ENCODE data around the gene NR1D1. TPM values are rescaled to one million over a fixed set of nuclear protein-coding genes. Genes with fewer than 3 reads are reported as not detected.

NR1D1 gene
- polyA plus RNA-seq, 1 of the 3 experiments (the other 2 are of a cell fraction), result 6.5 TPM

GRCh38 chr17:40062329-40063186 lies 37.8 kb downstream of the NR1D1 start, which contains the start of gene THRA:
TSS of gene THRA (plus strand) at chr17:40062965. CDS start at chr17:40074489, 11,524 bp downstream.
- H3K4me2 ChIP-seq, result peak within 1 kb of the TSS; percentile 95
- H3K9ac ChIP-seq, result peak within 1 kb of the TSS; percentile 90
- no peaks in the 10 kb centered on the region for H3K36me3 ChIP-seq (replicated peaks in 1 of 2; ENCODE audit: control insufficient read depth in 1 of 2, insufficient read depth in 2 of 2, low read length in 1 of 2)
- ChIA-PET POLR2A (interaction anchor here (1.4 to 2.0 kb wide), 3 partner anchors 8 to 50 kb away, joined by 4 to 9 read pairs (median 5); partner anchors contain the start of gene MED24), CTCF (interaction anchor here (0.7 to 12.8 kb wide), 25 partner anchors 8 to 228 kb away, joined by 3 to 160 read pairs (median 4); partner anchors contain the start of genes MED24 and NR1D1)
- no peaks in the 10 kb centered on the region for H3K27me3 ChIP-seq (ENCODE audit: insufficient read depth)
- H3K4me3 ChIP-seq (ENCODE audit: low read depth in 2 of 2, low read length in 1 of 2), result peak within 1 kb of the TSS; percentile 77 to 94
- H3F3A ChIP-seq (replicated peaks; ENCODE audit: insufficient read depth), result peaks cover 3% of the 10 kb centered on the region
- 20% methylated on average over 19 of the region's 83 CpGs for WGBS (ENCODE audit: low lambda C conversion rate)
- H3K27ac ChIP-seq (ENCODE audit: low read depth in 2 of 2, low read length in 1 of 2), result peak within 1 kb of the TSS in 1 of 2 experiments; percentile 81; a peak in 2 of 4 replicates
- no peaks in the 10 kb centered on the region for H3K9me2 ChIP-seq
- no peaks in the 10 kb centered on the region for H4K20me1 ChIP-seq (ENCODE audit: insufficient read depth)
- H3K4me1 ChIP-seq (ENCODE audit: control insufficient read depth in 1 of 2, insufficient read depth in 2 of 2, low read depth in 1 of 2, low read length in 1 of 2), result peaks cover 13 to 32% of the 10 kb centered on the region in 2 experiments; a peak in 3 of 4 replicates
- peaks cover 26% of the 10 kb centered on the region; the same call in 1 of the 2 replicates for H3K79me2 ChIP-seq (ENCODE audit: insufficient read depth)
- no peaks in the 10 kb centered on the region for H3K9me3 ChIP-seq
- H2AFZ ChIP-seq (ENCODE audit: low read depth), result peak within 1 kb of the TSS; percentile 88
- DNase-seq, result peak; percentile 95
- TF ChIP-seq NRF1 (IDR thresholded peaks at IDR 0.05; ENCODE audit: low read depth, low read length) (no peak), MXI1 (IDR thresholded peaks at IDR 0.05; ENCODE audit: low read depth, low read length) (peak; percentile 7; the same call in 1 of the 2 replicates), SMC3 (IDR thresholded peaks at IDR 0.05; ENCODE audit: low read depth, low read length) (peak; percentile 33; the same call in 1 of the 2 replicates), RAD21 (IDR thresholded peaks at IDR 0.05; ENCODE audit: low read length) (peak; percentile 38; the same call in 1 of the 2 replicates)

- no peak for TF ChIP-seq ZBTB33 (IDR thresholded peaks at IDR 0.05; ENCODE audit: borderline replicate concordance, low read depth)
- TF ChIP-seq YY1 (IDR thresholded peaks at IDR 0.05; ENCODE audit: low read depth), result no peak
- no peak for TF ChIP-seq NFIC (IDR thresholded peaks at IDR 0.05; ENCODE audit: borderline replicate concordance)
- no peak for TF ChIP-seq TAF1 (IDR thresholded peaks at IDR 0.05; ENCODE audit: borderline replicate concordance, low read depth, low read length)
- no peak for TF ChIP-seq NRF1 (IDR thresholded peaks at IDR 0.05; ENCODE audit: low read depth, low read length)
- TF ChIP-seq PBX3 (IDR thresholded peaks at IDR 0.05), result no peak
- TF ChIP-seq IRF3 (IDR thresholded peaks at IDR 0.05; ENCODE audit: low read depth, low read length), result no peak
- TF ChIP-seq GATA2 (CRISPR knock-in tag; IDR thresholded peaks at IDR 0.05), result no peak
- no peak for TF ChIP-seq MAX (IDR thresholded peaks at IDR 0.05; ENCODE audit: low read depth)
- TF ChIP-seq RXRA (IDR thresholded peaks at IDR 0.05; ENCODE audit: borderline replicate concordance, low read depth), result no peak
- TF ChIP-seq RCOR1 (IDR thresholded peaks at IDR 0.05; ENCODE audit: low read length), result no peak
- TF ChIP-seq SIN3A (IDR thresholded peaks at IDR 0.05; ENCODE audit: borderline replicate concordance, low read depth, low read length), result no peak
- TF ChIP-seq SMC3 (IDR thresholded peaks at IDR 0.05; ENCODE audit: low read depth, low read length), result no peak
- no peak for TF ChIP-seq MXI1 (IDR thresholded peaks at IDR 0.05; ENCODE audit: low read depth, low read length)
- no peak for TF ChIP-seq FOXM1 (IDR thresholded peaks at IDR 0.05; ENCODE audit: low read depth)
- no peak for TF ChIP-seq GABPA (IDR thresholded peaks at IDR 0.05; ENCODE audit: low read depth)
- TF ChIP-seq POLR2AphosphoS5 (IDR thresholded peaks at IDR 0.05; ENCODE audit: low read depth, low read length), result no peak
- no peak for TF ChIP-seq TCF12 (IDR thresholded peaks at IDR 0.05)
- TF ChIP-seq JUND (IDR thresholded peaks at IDR 0.05), result no peak
- no peak for TF ChIP-seq RFX5 (IDR thresholded peaks at IDR 0.05; ENCODE audit: low read length)
- Histone ChIP-seq H3F3A (replicated peaks; ENCODE audit: insufficient read depth) (peaks cover 3% of the 10 kb centered on the region), H3K27me3 (ENCODE audit: insufficient read depth) (no peaks in the 10 kb centered on the region), H4K20me1 (ENCODE audit: insufficient read depth) (no peaks in the 10 kb centered on the region), H3K79me2 (ENCODE audit: insufficient read depth) (peaks cover 17% of the 10 kb centered on the region; the same call in 1 of the 2 replicates), H3K9me2 (no peaks in the 10 kb centered on the region), H3K4me2 (no peak overlapping the region), H3K4me1 (ENCODE audit: control insufficient read depth in 1 of 2, insufficient read depth in 2 of 2, low read depth in 1 of 2, low read length in 1 of 2) (peaks cover 13 to 32% of the 10 kb centered on the region in 2 experiments; a peak in 3 of 4 replicates), H3K9ac (no peak overlapping the region), H3K36me3 (replicated peaks in 1 of 2; ENCODE audit: control insufficient read depth in 1 of 2, insufficient read depth in 2 of 2, low read length in 1 of 2) (no peaks in the 10 kb centered on the region), H3K4me3 (ENCODE audit: low read depth in 2 of 2, low read length in 1 of 2) (no peak overlapping the region), H3K27ac (ENCODE audit: low read depth in 2 of 2, low read length in 1 of 2) (no peak overlapping the region), H3K9me3 (no peaks in the 10 kb centered on the region), H2AFZ (ENCODE audit: low read depth) (no peak overlapping the region)
- 83% methylated on average over 10 of the region's 10 CpGs for WGBS (ENCODE audit: low lambda C conversion rate)
- POLR2A ChIA-PET, result interaction anchor here (1.6 kb wide), 1 partner anchor 51 kb away, joined by 4 read pairs; no protein-coding TSS in a partner anchor
- no peak for DNase-seq
- CTCF ChIA-PET, result interaction anchor here (0.7 to 12.8 kb wide), 15 partner anchors 11 to 229 kb away, joined by 3 to 160 read pairs (median 4); no protein-coding TSS in a partner anchor
Measured at GRCh38 chr17:40061609-40062038, 38.8 kb downstream of the NR1D1 start.
